HG03135 (cell line): ENCODE results near the gene PRKAA1.
"Not testable (repeated sequence)": the region's sequence is repeated elsewhere in the genome, so short reads cannot be mapped to it uniquely, and the experiment has no call there.

ENCODE experiments used
- ATAC-seq: cut with Tn5 transposase; IDR thresholded peaks from one replicate; pipeline ENCODE4 v1.9.1; 2021; ENCODE audit warnings: mild to moderate bottlenecking, moderate library complexity; ENCODE audit not compliant: unreplicated experiment

PRKAA1 gene

DNA sequence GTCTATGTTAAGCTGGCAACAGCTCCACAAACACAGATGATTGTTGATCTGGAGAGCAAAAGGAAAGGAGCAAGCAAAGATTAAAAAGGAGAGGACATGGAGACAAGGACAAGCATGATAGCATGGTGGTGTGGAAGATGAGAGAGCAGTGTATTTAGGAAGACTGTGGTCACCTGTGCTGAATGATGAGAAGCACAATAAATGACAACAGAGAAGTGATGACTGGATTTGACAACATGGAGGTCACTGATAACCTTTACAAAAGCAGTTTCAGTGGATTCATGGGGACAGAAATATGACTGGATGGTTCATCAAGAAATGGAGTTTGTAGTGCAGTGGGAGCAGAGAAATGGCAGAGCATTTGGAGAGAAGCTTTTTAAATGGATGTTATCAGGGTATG, 62.6 kb downstream of the PRKAA1 start:
- ATAC-seq = no peak

DNA sequence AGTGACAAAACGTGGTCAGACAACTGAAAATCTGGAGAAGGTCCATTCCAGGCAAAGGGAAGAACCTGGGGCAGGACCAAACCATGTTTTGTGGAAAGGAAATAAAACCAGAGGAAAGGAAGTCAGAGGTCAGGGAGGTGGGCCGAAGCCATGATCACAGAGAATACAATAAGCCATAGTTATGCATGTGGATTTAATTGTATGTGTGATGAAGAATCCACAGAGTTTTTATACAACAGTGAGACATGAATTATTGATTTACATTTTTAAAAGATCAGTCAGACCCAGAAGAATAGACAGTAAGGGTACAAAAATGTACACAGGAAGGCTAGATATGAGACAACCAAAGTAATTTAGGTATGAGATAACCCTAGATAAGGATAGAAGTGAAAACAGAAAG, 63.2 kb downstream of the PRKAA1 start:
- ATAC-seq = no peak

DNA sequence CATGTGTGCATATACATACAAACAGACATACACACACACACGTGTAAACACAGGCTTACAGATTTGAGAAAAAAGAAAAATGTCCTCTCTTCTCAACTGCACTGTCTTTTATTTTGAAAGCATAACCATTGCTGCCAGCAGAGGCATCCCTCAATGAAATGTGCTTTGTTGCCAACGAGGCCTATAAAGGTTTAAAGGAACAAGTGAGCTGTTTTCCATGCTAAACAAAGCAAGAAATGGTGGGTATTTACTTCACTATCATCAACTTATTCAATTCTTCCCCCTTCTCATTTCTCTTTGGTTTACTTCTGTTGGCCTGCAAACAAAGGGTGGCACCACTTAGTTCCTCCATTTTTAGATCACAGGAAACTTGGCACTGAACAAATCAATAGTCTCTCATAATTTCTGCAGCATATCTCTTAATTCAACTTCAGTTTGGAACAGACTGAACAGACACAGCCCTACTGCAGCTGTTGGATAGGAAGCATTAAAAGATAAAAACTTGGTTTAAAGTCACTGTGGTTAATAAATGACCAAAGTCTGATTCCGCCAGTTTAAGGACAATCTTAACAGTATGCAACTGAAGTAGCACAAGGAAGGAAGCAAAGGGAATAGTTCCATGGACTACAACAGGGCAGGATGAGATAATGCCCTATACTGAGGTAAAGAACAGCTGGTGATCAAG, 64.2 kb downstream of the PRKAA1 start:
- ATAC-seq = no peak

DNA sequence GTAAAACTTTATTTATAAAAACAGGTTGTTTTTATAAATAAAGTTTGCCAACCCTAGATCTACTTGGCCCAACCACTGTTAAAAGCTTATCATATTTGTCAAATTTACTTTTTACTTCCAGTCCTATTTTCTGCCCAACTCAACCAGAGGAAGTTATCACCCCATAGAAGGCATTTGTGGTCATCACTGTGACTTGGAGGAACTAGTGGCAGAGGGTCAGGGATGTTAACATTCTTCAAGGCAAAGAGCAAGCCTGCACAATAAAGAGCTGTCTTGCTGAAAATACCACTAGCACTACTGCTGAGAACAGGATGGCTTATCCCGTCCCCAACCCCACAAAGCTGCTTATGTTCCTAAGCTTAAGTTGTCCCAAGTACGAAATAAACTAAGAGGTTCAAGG, 64.7 kb downstream of the PRKAA1 start:
- no peak for ATAC-seq

DNA sequence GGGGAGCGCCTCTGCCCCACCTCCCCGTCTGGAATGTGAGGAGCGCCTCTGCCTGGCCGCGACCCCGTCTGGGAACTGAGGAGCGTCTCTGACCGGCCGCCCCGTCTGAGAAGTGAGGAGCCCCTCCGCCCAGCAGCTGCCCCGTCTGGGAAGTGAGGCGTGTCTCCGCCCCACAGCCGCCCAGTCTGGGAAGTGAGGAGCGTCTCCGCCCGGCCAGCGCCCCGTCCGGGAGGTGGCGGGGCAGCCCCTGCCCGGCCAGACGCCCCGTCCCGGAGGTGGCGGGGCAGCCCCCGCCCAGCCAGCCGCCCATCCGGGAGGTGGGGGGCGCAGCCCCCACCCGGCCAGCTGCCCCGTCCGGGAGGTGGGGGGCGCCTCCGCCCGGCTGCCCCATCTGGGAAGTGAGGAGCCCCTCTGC, 75.7 kb downstream of the PRKAA1 start:
- ATAC-seq = not testable (repeated sequence)

DNA sequence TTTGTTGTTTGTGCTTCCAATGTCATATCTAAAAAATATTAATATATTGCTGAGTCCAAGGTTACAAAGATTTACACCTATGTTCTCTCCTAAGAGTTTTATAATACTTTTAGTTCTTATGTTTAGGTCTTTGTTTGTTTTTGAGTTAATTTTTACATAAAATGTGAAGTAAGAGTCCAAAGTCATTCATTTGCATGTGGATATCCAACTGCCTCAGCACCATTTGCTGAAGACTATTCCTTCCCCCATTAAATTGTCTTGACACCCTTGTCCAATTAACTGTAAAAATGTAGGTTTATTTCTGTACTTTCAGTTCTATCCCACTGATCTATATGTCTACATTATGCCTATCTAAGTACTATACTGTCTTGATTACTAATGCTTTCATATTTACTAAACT, 78.1 kb downstream of the PRKAA1 start:
- no peak for ATAC-seq

DNA sequence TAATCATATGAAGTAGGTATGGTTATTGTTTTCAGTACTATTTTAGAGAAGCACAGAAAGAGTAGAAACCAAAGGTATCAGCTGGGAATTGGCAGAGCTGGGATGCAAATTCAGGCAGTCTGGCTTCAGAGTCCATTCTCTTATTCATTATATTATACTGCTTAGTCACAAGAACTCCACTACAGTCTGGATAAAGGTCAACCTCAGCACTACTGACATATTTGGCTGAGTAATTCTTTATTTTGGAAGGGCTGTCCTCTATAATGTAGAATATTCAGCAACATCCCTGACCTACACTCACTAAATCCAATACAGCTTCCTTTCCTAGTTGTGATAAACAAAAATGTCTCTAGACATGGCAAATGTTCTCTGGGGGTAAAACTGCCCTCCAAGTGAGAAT, 80.9 kb downstream of the PRKAA1 start:
- ATAC-seq = no peak

DNA sequence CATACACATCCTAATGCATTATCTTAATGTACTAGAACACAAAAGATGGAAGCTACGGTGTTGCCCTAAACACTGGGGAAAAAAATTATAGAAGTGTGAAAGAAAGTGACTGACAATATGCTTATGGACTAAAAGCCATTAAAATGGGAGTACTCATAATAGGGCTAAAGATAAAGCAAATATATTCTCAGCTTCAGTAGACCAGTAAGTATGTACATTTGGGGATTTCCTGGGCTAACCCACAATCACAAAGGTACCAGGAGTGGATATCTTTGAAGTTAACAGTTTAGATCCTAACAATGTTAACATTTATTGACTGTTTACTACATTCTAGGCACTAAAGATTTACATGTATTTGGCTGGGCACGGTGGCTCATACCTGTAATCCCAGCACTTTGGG, 81.6 kb downstream of the PRKAA1 start:
- no peak for ATAC-seq

DNA sequence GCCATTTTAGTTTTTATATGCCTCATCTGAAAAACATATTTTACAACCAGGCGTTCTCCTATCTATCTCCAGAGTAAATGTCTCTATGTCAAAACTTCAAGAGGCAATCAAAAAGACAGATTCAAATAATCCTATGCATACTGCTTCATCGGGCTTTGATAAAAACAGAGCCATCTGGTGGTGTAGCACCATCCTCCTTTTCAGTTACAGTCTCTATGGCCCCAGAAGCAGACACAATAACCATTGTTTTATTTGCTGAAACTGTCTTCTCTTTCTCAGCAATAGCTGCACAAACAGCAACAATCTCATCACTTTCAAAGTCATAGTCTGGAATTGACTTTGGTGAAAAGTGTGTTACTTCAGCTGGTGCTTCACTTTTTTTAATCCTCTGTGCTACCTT, 82.2 kb downstream of the PRKAA1 start:
- ATAC-seq = no peak

DNA sequence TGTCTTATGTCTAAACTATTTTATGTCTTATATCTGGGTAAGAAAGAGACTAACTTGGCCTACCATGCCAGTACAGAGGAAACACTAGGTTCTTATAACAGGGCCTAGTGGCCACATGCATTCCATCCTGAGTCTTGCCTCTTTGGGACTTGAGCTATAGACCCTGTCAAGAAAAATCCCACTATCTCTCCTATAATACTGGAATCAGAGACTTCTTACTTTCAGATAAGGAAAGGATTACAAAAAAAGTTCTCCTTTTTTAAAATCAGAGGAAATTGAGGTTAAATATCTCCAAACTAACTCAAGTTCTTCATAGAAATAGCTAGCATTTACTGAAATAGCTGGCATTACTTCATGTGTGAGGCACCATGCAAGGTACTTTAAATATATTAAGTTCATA, 84.2 kb downstream of the PRKAA1 start:
- ATAC-seq = no peak

DNA sequence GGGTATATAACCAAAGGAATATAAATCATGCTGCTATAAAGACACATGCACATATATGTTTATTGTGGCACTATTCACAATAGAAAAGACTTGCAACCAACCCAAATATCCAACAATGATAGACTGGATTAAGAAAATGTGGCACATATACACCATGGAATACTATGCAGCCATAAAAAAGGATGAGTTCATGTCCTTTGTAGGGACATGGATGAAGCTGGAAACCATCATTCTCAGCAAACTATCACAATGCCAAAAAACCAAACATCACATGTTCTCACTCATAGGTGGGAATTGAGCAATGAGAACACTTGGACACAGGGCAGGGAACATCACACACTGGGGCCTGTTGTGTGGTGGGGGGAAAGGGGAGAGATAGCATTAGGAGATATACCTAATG, 87.6 kb downstream of the PRKAA1 start:
- not testable (repeated sequence) for ATAC-seq
